ENCODE results near the gene PHF10.

DNA sequence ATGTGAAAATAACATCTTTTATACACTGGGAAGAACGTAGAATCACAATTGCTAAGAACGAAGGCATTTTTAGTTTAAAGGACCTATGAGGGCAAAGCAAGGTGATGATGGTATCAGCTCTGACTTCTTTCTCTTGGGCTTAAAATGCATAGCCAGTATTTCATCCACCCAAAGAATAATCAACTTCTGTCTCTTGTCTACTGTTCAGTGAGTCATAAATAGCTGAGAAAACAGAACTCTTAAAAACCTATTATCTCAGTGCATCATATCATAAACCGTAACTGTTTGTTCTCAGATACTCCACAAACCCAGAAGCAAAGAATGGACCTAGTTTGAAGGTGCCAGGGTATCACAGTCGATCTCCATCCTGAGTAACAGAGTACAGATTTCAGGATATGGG is 5.2 kb downstream of the PHF10 start:
- TF ChIP-seq, protein P1, sequence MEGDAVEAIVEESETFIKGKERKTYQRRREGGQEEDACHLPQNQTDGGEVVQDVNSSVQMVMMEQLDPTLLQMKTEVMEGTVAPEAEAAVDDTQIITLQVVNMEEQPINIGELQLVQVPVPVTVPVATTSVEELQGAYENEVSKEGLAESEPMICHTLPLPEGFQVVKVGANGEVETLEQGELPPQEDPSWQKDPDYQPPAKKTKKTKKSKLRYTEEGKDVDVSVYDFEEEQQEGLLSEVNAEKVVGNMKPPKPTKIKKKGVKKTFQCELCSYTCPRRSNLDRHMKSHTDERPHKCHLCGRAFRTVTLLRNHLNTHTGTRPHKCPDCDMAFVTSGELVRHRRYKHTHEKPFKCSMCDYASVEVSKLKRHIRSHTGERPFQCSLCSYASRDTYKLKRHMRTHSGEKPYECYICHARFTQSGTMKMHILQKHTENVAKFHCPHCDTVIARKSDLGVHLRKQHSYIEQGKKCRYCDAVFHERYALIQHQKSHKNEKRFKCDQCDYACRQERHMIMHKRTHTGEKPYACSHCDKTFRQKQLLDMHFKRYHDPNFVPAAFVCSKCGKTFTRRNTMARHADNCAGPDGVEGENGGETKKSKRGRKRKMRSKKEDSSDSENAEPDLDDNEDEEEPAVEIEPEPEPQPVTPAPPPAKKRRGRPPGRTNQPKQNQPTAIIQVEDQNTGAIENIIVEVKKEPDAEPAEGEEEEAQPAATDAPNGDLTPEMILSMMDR (conservative IDR thresholded peaks at IDR 0.05), result no peak
- TF ChIP-seq ZFX (IDR thresholded peaks at IDR 0.05), result no peak
